Measurements from ENCODE around the gene TMEM42. TPM values are rescaled to one million over a fixed set of nuclear protein-coding genes. Genes with fewer than 3 reads are reported as not detected.

The TMEM42 gene
- total and polyA plus RNA-seq, 9 of the 15 experiments (the other 6 are each of a cell fraction or from before 2014, with no cell fraction given), result 0.53 to 1.6 (median 0.98) TPM

- peak; percentile 90 for FAIRE-seq
- in situ Hi-C loops (cut with MboI), result no loop called here
- TF ChIP-seq, protein P1, sequence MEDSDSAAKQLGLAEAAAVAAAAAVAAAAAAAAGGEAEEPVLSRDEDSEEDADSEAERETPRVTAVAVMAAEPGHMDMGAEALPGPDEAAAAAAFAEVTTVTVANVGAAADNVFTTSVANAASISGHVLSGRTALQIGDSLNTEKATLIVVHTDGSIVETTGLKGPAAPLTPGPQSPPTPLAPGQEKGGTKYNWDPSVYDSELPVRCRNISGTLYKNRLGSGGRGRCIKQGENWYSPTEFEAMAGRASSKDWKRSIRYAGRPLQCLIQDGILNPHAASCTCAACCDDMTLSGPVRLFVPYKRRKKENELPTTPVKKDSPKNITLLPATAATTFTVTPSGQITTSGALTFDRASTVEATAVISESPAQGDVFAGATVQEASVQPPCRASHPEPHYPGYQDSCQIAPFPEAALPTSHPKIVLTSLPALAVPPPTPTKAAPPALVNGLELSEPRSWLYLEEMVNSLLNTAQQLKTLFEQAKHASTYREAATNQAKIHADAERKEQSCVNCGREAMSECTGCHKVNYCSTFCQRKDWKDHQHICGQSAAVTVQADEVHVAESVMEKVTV (CRISPR knock-in tag; IDR thresholded peaks at IDR 0.05), result 0 out of 2 replicates have a peak, but pooled peaks have one; percentile 15
- no peak for TF ChIP-seq HMG20B (CRISPR knock-in tag; IDR thresholded peaks at IDR 0.05)
- peak; percentile 65; the same call in 1 of the 2 replicates for TF ChIP-seq REST (IDR thresholded peaks at IDR 0.05; ENCODE audit: borderline replicate concordance)
- TF ChIP-seq REST (CRISPR knock-in tag; IDR thresholded peaks at IDR 0.05; ENCODE audit: low read depth), result no peak
- no peak for TF ChIP-seq LCOR (CRISPR knock-in tag; IDR thresholded peaks at IDR 0.05)
- no peak for TF ChIP-seq THRB (CRISPR knock-in tag; conservative IDR thresholded peaks at IDR 0.05)
- TF ChIP-seq STAG1 (CRISPR knock-in tag; IDR thresholded peaks at IDR 0.05; ENCODE audit: borderline replicate concordance), result peak; percentile 33; the same call in 1 of the 2 replicates
- no peak for TF ChIP-seq ATF3 (IDR thresholded peaks at IDR 0.05)
- no peak for TF ChIP-seq ATF3 (CRISPR knock-in tag; conservative IDR thresholded peaks at IDR 0.05)
- 0 out of 2 replicates have a peak, but pooled peaks have one; percentile 27 for TF ChIP-seq SMC3 (conservative IDR thresholded peaks at IDR 0.05; ENCODE audit: insufficient read depth, low read depth, low read length)
Observed at GRCh38 chr3:44914936-44915335, 53.2 kb downstream of the TMEM42 start.

More at GRCh38 chr3:44914936-44915335, 53.2 kb downstream of the TMEM42 start:
- Histone ChIP-seq H3K4me2 (ENCODE audit: insufficient read depth, low read length) (no peak overlapping the region), H3K27ac (ENCODE audit: extremely low read depth, low read depth, low read length) (no peak overlapping the region), H3K4me3 (no peak overlapping the region), H3K27me3 (ENCODE audit: control insufficient read depth in 2 of 2, insufficient read depth in 2 of 2, low read length in 2 of 2) (peaks cover 0 to 3% of the 10 kb centered on the region in 2 experiments; a peak in 1 of 5 replicates), H3K9me3 (replicated peaks; ENCODE audit: control insufficient read depth, insufficient read depth, low read depth, low read length) (no peaks in the 10 kb centered on the region), H3K9ac (ENCODE audit: insufficient read depth in 1 of 2, low read depth in 2 of 2, low read length in 2 of 2) (no peak overlapping the region), H2AFZ (ENCODE audit: low read depth, low read length) (no peak overlapping the region), H3K79me2 (ENCODE audit: control insufficient read depth, insufficient read depth, low read length) (no peaks in the 10 kb centered on the region), H3K9me1 (ENCODE audit: control insufficient read depth, insufficient read depth, low read length) (no peaks in the 10 kb centered on the region), H3K4me1 (replicated peaks in 1 of 2; ENCODE audit: control insufficient read depth in 2 of 2, insufficient read depth in 2 of 2, low read length in 2 of 2) (no peaks in the 10 kb centered on the region), H4K20me1 (replicated peaks; ENCODE audit: control insufficient read depth, insufficient read depth, low read length) (no peaks in the 10 kb centered on the region), H3K36me3 (ENCODE audit: control insufficient read depth, insufficient read depth, low read length) (no peaks in the 10 kb centered on the region)
- ChIA-PET POLR2A (interaction anchor here (1.1 kb wide), 1 partner anchor 10 kb away, joined by 5 read pairs; no protein-coding TSS in a partner anchor), CTCF (ENCODE audit: low intra/inter-chr PET ratio) (interaction anchor here (0.8 to 2.2 kb wide), 2 partner anchors 382 to 592 kb away, joined by 4 to 7 read pairs; no protein-coding TSS in a partner anchor)
- WGBS (ENCODE audit: insufficient coverage, low coverage, missing lambda C conversion rate), result 9% methylated on average over 4 of the region's 4 CpGs
- BruUV-seq (replicated peaks), result no TSS peak
- intact Hi-C loops (cut with micrococcal nuclease), result loop anchor here (1.0 to 5.0 kb wide), 4 partner anchors 73 to 592 kb away; no protein-coding TSS in a partner anchor
- DNase-seq (ENCODE audit: extremely low read depth in 1 of 4, low spot score in 3 of 4) (peak; percentile 47 to 71 (median 60)), ATAC-seq (peak; percentile 95)
